ENCODE results near the gene MSMO1. TPM values are rescaled to one million over a fixed set of nuclear protein-coding genes. Genes with fewer than 3 reads are reported as not detected.

The MSMO1 gene
- total and polyA plus RNA-seq, 2 experiments from 2014 or later = 145 to 272 TPM

- no peak overlapping the region for H3K4me3 Mint-ChIP-seq
- H3K4me1 ChIP-seq (ENCODE audit: insufficient read depth) = no peaks in the 10 kb centered on the region
- H3K36me3 Mint-ChIP-seq (ENCODE audit: low read depth) = 0 out of 3 replicates have a peak, but pooled peaks cover 6% of the 10 kb centered on the region
- no peak overlapping the region for H3K27ac ChIP-seq (ENCODE audit: low read depth)
- no peaks in the 10 kb centered on the region for H3K36me3 ChIP-seq (ENCODE audit: insufficient read depth)
- no peak for DNase-seq (ENCODE audit: low spot score)
- H3K4me3 ChIP-seq = no peak overlapping the region
- H3K27me3 ChIP-seq (ENCODE audit: insufficient read depth) = no peaks in the 10 kb centered on the region
- H3K4me2 ChIP-seq = no peak overlapping the region
- H2AFZ ChIP-seq = no peak overlapping the region
- H3F3A ChIP-seq (replicated peaks; ENCODE audit: low read depth) = no peaks in the 10 kb centered on the region
- H4K20me1 ChIP-seq (replicated peaks; ENCODE audit: insufficient read depth) = no peaks in the 10 kb centered on the region
- H3K4me1 Mint-ChIP-seq = no peaks in the 10 kb centered on the region
- ATAC-seq = no peak
- no peak overlapping the region for H3K27ac Mint-ChIP-seq
- H3K9me3 Mint-ChIP-seq = peaks cover 13% of the 10 kb centered on the region; the same call in 2 of the 3 replicates
- no peaks in the 10 kb centered on the region for H3K79me2 ChIP-seq (replicated peaks; ENCODE audit: insufficient read depth)
- H3K27me3 Mint-ChIP-seq (ENCODE audit: insufficient read depth, low read depth, poor library complexity) = peaks cover 4% of the 10 kb centered on the region
- no peaks in the 10 kb centered on the region for H3K9me2 ChIP-seq (ENCODE audit: insufficient read depth)
- TF ChIP-seq EZH2phosphoT487 (IDR thresholded peaks at IDR 0.05; ENCODE audit: unreplicated experiment) = no peak
- no peak for TF ChIP-seq ZNF331 (CRISPR knock-in tag; IDR thresholded peaks at IDR 0.05; ENCODE audit: low read depth)
- TF ChIP-seq CREB1 (CRISPR knock-in tag; IDR thresholded peaks at IDR 0.05; ENCODE audit: low read depth) = no peak
- no peak for TF ChIP-seq NANOG (IDR thresholded peaks at IDR 0.05; ENCODE audit: borderline replicate concordance)
- TF ChIP-seq STAT1 (IDR thresholded peaks at IDR 0.05; ENCODE audit: unreplicated experiment) = no peak
- TF ChIP-seq EZH2 (IDR thresholded peaks at IDR 0.05; ENCODE audit: low read depth, unreplicated experiment) = no peak
- TF ChIP-seq ZNF462 (CRISPR knock-in tag; IDR thresholded peaks at IDR 0.05) = no peak
- no peak for TF ChIP-seq JUNB (IDR thresholded peaks at IDR 0.05; ENCODE audit: unreplicated experiment)
- no peak for TF ChIP-seq ZNF114 (CRISPR knock-in tag; IDR thresholded peaks at IDR 0.05)
- TF ChIP-seq POLR2AphosphoS5 (IDR thresholded peaks at IDR 0.05; ENCODE audit: low read depth) = no peak
Measured at GRCh38 chr4:165347647-165348569, 20.4 kb downstream of the MSMO1 start.

Data from GM23338 (cell line).